ENCODE measurements around the gene TBC1D20.
"Not testable (repeated sequence)": the region's sequence is repeated elsewhere in the genome, so short reads cannot be mapped to it uniquely, and the experiment has no call there.

- TF ChIP-seq POLR2AphosphoS5 (IDR thresholded peaks at IDR 0.05; ENCODE audit: low read depth); EZH2 (IDR thresholded peaks at IDR 0.05; ENCODE audit: low read depth, unreplicated experiment); EZH2phosphoT487 (IDR thresholded peaks at IDR 0.05; ENCODE audit: unreplicated experiment); CTCF (conservative IDR thresholded peaks at IDR 0.05; ENCODE audit: low read depth in 2 of 2); JUNB (IDR thresholded peaks at IDR 0.05; ENCODE audit: unreplicated experiment); ZNF331 (CRISPR knock-in tag; IDR thresholded peaks at IDR 0.05; ENCODE audit: low read depth); CREB1 (CRISPR knock-in tag; IDR thresholded peaks at IDR 0.05; ENCODE audit: low read depth); STAT1 (IDR thresholded peaks at IDR 0.05; ENCODE audit: unreplicated experiment); ZNF114 (CRISPR knock-in tag; IDR thresholded peaks at IDR 0.05): not testable (repeated sequence)
- TF ChIP-seq, protein P1, sequence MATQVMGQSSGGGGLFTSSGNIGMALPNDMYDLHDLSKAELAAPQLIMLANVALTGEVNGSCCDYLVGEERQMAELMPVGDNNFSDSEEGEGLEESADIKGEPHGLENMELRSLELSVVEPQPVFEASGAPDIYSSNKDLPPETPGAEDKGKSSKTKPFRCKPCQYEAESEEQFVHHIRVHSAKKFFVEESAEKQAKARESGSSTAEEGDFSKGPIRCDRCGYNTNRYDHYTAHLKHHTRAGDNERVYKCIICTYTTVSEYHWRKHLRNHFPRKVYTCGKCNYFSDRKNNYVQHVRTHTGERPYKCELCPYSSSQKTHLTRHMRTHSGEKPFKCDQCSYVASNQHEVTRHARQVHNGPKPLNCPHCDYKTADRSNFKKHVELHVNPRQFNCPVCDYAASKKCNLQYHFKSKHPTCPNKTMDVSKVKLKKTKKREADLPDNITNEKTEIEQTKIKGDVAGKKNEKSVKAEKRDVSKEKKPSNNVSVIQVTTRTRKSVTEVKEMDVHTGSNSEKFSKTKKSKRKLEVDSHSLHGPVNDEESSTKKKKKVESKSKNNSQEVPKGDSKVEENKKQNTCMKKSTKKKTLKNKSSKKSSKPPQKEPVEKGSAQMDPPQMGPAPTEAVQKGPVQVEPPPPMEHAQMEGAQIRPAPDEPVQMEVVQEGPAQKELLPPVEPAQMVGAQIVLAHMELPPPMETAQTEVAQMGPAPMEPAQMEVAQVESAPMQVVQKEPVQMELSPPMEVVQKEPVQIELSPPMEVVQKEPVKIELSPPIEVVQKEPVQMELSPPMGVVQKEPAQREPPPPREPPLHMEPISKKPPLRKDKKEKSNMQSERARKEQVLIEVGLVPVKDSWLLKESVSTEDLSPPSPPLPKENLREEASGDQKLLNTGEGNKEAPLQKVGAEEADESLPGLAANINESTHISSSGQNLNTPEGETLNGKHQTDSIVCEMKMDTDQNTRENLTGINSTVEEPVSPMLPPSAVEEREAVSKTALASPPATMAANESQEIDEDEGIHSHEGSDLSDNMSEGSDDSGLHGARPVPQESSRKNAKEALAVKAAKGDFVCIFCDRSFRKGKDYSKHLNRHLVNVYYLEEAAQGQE (IDR thresholded peaks at IDR 0.05; ENCODE audit: unreplicated experiment): not testable (repeated sequence)
- TF ChIP-seq, protein P2, sequence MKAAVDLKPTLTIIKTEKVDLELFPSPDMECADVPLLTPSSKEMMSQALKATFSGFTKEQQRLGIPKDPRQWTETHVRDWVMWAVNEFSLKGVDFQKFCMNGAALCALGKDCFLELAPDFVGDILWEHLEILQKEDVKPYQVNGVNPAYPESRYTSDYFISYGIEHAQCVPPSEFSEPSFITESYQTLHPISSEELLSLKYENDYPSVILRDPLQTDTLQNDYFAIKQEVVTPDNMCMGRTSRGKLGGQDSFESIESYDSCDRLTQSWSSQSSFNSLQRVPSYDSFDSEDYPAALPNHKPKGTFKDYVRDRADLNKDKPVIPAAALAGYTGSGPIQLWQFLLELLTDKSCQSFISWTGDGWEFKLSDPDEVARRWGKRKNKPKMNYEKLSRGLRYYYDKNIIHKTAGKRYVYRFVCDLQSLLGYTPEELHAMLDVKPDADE (IDR thresholded peaks at IDR 0.05): not testable (repeated sequence)
These were observed 10.3 kb downstream of the TBC1D20 start for GRCh38 chr20:452021-452420.

Data from GM23338 (cell line).